ENCODE data around the gene GPR150.
A peak's percentile ranks its signal among the peaks of the same experiment; 100 is the strongest.
"Not testable (repeated sequence)": the region's sequence is repeated elsewhere in the genome, so short reads cannot be mapped to it uniquely, and the experiment has no call there.

Gene GPR150

DNA sequence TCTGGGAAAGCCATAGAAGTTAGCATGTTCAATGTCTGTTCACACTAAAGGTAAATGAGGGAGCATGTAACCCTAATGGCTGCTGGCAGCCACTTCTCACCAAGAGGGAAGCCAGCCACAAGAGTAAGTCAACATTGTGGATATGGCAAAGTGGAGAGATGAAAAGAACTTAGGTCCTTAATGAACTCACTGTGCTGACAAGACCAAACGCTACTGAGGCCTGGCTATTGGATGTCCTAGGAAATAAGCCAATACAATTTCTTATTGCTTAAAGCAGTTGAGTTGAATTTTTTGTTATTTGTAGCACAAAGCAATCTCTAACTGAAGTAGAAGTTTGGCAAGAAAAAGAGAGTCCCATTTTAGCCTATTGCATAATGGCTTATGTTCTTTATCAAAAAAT is 6.8 kb downstream of the GPR150 start:
- no peak for DNase-seq

DNA sequence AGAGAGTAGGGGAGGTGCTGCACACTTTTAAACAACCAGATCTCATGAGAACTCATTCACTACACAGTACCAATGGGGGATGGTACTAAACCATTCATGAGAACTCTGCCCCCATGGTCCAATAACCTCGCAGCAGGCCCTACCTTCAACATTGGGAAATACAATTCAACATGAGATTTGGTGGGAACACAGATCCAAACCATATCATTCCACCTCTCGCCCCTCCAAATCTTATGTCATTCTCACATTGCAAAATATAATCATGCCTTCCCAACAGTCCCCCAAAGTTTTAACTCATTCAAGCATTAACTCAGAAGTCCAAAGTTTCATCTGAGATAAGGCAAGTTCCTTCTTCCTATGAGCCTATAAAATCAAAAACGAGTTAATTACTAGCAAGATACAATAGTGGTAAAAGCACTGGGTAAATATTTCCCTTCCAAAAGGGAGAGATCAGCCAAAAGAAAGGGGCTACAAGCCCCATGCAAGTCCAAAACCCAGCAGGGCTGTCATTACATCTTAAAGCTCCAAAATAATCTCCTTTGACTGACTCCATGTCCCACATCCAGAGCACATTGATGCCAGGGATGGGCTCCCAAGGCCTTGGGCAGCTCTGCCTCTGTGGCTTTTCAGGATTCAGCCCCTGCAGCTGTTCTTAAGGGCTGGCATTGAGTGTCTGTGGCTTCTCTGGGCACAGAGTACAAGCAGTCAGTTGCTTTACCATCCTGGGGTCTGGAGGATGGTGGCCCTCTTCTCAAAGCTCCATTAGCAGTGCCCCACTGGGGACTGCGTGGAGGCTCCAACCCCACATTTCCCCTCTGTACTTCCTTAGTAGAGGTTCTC is 8.3 kb downstream of the GPR150 start:
- DNase-seq: no peak

DNA sequence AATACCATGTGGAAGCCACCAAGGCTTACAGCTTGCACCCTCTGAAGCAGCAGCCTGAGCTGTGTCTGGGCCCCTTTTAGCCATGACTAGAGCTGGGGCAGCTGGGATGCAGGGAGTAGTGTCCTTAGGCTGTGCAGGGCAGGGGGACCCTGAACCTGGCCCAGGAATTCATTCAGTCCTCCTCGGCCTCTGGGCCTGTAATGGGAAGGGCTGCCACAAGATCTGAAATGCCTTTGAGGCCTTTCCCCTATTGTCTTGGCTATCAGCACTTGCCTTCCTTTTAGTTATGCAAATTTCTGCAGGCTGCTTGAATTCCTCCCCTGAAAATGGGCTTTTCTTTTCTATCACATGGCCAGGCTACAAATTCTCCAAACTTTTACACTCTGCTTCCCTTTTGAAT is 9.0 kb downstream of the GPR150 start:
- no peak for DNase-seq

DNA sequence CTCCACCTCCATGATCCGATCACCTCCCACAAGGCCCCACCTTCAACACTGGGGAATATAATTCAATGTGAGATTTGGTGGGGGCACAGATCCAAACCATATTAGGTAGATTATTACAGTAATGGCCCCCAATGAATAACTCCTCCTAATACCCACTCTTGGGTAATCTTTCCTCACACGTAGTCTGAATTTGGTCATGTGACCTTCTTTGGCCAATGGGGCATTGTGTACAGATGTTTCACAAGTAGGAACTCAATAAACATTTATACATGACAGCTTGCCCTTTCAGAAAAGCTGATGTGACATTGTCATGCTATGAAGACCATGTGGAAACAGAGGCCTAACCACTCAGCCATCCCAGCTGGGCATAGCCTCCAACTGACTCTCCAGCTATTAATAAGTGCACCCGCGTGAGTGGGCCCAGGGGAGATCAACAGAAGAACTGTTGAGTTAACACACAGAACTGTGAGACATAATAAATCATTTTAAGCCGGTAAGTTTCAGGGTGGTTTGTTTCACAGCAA is 10.6 kb downstream of the GPR150 start:
- DNase-seq: no peak

DNA sequence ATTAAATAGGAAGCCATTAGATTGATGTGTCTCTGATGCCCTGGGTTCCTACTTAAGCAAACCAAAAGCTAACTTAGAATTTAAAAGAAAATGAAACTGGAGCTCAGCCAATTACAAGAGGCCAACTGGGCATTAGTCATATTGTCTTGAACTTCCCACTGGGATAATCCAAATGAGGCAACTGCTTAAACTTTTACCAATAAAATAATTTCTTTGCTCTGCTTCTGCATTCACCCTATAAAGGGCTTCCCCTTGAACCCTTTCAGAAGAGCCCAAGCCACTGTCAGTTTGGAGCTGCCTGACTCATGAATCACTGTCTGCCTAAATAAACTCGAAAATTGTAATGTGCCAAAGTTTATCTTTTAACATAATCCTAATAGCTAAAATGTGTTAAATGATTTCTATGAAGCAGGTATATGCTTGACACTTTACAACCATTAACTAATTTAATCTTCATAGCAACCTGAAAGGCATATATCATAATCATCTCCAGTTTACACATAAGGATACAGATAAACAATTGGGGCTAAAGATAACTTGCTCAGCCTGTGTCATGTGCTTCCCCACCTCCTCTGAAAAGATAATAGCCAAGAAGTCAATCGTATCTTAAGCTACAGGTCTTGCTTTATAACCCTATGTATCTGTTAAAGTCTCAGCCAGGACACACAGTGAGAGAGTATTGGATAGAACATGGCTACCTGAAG is 11.5 kb downstream of the GPR150 start:
- no peak for DNase-seq

DNA sequence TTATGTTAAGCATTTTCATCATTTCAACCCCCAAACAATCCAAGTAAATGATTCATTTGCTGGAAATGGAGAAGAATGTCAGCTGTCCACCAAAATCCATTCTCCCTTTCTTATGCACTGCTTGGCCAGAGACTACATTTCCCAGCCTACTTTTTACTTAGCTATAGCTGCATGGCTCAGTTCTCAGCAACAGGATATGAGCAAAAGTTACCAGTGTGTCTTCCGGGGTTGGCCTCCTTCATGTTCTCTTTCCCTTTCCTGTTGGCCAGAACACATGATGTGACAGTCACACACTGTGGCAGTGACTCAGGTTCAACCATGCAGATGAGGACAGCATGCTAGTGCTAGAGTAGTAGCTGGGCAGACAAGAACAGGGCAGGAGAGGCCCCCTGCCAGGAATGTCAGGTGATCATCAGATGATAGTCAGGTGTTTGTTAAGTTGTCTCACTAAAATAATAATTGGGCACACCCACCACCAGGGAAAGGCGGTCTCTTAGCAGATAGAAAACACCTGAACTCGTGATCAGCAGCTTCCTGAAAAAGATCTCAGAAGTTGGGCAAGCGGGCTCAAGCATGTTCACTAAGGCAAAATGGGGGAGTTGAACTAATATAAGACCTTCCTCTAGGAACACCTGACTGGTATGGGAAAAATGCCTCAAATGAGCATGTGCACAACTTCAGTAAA is 12.2 kb downstream of the GPR150 start:
- DNase-seq: peak; percentile 50 to 66

DNA sequence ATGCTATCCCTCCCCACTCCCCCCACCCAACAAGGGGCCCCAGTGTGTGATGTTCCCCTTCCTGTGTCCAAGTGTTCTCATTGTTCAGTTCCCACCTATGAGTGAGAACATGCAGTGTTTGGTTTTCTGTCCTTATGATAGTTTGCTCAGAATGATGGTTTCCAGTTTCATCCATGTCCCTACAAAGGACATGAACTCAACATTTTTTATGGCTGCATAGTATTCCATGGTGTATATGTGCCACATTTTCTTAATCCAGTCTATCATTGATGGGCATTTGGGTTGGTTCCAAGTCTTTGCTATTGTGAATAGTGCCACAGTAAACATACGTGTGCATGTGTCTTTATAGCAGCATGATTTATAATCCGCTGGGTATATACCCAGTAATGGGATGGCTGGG is 13.1 kb downstream of the GPR150 start:
- DNase-seq: not testable (repeated sequence)

DNA sequence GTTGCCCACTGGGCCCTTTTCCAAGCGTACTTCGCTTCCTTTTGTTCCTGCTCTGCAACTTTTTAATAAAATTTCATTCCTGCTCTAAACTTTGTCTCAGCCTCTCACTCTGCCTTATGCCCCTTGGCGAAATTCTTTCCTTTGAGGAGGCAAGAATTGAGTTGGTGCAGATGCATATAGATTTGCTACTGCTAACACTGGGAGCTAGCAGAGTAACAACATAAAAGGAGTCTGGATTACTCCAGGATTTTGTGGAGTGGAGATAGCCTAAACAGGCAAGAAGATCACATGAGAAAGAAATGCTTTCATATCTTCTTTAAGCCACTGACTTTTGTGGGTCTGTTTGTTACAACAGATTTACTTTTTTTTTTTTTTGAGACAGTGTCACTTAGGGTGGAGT is 13.8 kb downstream of the GPR150 start:
- no peak for DNase-seq

DNA sequence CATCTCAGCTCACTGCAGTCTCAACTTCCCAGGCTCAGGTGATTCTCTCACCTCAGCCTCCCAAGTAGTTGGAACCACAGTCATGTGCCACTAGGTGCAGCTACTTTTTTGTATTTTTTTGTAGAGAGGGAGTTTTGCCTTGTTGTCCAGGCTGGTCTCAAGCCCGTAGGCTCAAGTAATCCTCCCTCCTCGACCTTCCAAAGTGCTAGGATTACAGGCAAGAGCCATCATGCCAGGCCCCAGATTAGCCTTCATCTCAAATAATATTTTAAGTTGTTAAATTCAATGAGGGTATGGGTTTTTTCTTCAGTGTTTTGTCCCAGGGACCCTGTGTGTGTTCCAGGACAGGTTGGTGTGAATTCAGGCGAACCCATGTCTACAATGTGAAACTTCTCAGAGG is 14.2 kb downstream of the GPR150 start:
- DNase-seq: no peak

DNA sequence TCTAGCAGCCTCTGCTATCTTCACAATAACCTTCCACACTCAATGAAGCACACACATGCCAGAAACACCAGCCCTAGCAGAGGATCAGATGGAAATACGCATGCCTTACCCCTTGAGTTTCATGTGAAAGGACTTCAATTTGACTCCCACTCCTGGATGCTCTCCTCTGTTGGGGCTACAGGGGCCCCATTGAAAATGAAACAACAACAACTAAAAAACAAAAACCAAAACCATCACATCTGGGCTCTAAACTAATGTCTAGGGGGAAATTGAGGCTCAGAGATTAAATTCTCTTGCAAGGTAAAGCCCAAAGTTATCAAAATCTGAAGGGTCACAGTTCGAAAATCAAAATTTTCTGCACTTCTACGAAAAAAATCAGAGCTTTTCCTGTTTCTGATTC is 18.7 kb downstream of the GPR150 start:
- no peak for DNase-seq

DNA sequence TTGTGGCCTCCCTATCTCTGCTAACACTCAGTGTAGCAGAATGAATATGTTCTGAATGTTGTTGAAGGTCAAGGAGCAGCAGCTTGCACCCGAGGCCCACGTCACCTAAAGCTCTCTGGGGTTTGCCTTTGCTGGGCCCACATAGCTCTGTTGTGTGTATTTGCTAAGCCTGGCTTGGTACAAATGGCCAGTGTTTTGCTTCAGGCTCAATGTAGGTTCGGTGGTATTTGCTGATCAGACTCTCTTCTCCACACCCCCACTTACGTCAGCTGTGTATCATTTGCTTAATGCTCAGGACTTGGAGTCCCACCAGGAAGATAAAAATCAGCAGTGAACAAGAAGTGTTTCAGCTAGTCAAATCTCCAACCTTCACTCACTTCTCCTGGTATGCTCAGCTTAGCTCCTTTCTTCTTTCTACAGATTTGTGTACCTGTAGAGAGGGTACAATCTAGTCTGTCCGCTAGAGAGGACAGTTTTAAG is 21.9 kb downstream of the GPR150 start:
- DNase-seq: no peak

DNA sequence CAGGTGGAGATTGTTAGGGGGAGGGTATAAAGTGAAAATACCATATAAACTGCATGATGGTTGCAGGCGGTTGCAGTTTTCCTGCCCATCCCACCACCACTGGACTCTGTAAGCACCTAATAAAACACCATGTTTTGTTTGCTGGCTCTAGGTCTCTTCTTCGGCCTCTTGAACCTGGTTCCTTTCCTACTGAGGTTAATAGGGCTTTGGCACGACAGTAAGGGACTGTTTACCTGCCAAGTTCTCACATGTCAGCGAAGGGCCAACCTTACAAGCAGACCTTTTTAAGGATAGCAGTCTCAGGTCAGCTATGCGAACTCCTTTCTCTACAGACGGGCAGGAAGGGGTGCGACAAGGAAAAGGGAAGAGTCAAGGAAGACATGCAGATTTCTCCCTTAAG is 23.3 kb downstream of the GPR150 start:
- DNase-seq: no peak

DNA sequence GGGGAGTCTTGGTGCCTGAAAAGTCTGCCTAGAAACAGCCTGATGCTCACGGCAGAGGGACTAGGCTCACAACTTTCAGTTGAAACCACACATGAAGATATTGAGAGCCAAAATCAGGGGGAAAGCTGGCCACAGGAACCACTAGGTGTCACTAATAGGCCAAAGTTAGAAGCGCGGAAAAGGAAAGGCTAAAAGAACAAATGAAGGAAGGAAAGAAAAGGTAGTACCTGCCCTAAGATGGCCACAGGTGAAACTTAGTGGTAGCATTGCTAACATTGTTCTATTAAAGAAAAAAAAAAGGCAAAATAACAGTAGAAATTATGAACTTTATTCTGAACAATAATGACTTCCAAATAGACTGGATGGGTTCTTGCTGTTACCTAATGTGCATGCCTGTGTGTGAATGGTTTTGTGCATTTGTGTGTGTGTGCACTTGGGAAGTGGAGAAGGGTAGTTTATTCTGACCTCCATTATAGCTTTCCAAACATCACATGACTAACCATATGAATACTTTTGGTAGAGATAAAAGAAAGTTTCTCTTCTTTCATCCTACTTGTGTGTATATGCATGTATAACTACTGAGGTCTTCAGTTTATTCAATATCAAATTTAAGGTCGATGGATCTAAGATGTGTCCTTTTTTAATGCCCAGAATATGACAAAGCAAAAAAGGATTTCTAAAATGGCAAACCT is 24.6 kb downstream of the GPR150 start:
- peak in 1 of 2 experiments; percentile 79 for DNase-seq

DNA sequence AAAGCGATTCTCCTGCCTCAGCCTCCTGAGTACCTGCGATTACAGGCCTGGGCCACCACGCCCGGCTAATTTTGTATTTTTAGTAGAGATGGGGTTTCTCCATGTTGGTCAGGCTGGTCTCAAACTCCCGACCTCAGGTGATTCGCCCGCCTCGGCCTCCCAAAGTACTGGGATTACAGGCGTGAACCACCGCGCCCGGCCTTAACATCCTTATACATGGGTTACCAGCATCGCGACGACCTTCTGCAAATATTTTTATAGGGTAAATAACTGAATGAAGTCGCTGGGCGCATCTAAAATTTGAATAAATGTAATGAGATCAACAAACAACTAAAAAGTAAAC is 26.3 kb downstream of the GPR150 start:
- not testable (repeated sequence) for DNase-seq

DNA sequence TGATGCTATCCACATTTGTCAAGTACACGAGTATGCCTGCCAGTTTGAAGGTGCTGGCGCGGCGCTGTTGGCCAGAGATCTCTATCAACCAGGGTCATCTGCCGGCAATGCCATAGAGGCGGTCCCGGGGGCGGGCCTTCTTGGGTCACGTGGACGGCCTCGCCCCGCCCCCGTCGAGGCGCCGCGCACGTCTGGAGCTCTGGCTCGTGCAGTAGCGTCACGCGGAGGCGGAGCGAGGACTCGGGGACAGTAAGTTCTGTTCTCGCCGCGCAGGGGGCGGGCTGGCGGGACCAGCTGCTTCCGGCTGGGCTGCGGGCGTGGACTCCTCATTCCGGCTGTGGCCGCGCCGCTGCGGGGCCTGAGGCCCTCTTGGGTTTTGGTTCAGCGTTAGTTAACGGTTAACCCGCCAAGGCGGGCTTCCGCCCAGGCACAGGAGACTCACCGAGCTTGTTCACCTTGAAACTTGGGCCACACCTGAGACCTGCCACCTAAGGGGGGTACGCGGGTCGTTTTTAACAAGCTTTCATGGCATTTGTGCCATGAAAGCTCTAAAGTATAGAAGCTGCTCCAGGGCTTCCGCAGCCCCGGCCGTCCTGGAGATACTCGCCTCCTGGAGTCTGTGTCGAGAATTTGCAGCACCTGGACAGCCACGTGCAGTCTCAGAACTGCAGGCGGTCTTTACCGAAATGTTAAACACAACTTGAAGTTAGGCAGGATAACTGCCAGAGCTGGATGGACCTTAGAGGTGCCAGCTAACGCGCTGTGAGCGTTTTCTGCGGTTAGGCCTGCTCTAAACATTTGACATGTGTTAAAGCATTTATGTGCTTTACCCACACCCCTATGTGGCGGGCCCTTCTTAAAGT is 26.9 kb downstream of the GPR150 start, which contains the start of gene RFESD:
Gene RFESD (plus strand): TSS at position 209 of the 863 bp plus-strand sequence. CDS start 5,495 bp downstream, outside the sequence.
- DNase-seq: peak; percentile 94 to 96

DNA sequence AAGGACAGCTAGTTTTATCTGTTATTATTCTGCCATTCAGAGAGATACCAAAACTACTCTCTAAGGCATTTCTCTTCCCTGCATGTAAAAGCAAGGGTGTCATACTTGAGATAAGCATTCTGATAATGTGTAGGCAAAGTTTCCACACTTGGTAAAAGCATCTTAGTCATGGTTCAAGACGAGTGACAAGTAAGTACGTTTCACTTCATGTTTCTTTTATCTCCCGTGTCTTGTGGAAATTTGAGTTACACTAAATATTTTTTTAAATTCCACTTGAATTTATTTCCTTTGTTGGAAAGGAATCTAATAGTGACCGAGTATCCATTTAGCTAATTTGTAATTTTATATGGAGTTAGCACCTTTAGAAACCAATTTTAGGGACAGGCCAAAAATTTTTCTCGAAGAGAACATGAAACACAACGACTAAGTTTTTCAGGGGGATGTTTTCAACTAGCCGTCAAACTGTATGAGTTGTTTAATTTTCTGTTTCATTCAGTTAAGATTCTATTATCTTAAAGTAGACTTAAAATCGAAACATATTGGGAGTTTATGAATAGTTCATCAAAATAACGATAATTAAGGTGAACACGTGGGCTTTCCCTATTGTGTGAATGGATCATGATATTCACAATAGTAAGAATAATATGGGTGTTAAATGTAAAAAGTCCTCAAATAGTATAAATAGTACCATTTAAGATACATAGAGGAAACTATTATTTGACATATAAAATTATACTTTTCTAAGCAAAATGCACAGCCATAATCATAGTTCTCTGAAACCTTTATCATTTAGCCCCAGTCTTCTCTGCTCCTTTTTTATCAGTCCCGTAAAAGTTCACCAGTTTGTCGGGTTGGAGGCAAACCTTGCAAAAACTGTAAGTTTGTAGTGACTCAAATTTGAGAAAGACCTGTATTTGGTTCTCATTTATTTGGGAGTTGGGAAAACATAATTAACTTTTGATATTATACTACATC is 28.3 kb downstream of the GPR150 start:
- no peak for DNase-seq

DNA sequence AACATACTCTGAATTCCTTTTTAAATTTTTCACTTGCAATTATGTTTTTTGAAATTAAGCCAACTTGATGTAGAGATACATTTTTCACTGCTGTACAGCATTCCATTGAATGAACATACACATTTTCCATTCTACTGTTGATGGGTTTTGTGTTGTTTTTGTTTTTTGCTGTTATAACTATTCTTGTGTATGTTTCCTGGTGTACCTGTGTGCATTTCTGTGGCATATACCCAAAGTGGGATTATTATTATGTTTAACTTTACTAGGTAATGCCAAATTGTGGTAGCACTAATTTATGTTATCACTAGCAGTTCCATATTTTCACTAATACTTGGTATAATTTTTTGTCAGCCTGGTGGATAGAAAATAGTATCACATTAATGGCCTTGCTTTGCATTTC is 29.4 kb downstream of the GPR150 start:
- no peak for DNase-seq

DNA sequence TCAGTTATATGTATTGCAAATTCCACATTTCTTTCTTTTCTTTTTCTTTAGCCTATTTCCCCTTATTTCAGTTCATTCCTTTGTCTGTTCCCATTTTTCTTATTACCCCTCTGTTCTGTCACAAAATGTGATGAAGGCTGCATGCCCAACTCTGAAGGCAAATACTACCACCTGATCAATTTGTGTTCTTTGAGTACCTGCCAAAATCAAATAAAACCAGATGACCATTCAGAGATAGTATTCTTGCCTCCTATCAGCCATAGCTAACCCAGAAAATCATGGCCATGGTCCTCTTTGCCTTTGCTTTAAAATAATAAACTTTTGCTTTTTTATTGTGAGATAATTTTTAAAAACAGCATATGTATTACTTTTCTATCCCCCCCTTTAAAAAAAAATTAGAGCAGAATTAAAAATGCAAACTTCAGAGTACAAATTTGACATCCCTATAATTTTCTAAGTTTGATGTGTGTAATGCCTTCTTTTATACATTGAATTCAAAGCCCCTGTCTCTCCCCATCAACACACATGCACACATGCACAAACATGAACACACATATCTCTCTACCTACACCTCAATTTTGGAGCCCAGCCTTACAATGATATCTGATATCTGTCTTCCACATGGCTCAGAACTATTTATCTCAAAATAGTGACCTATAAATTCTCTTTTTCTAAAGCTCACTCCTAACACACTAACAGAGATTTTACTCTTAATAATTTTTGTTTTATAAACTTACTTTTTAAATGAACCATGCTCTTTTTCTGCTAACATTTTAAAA is 30.1 kb downstream of the GPR150 start:
- no peak for DNase-seq

DNA sequence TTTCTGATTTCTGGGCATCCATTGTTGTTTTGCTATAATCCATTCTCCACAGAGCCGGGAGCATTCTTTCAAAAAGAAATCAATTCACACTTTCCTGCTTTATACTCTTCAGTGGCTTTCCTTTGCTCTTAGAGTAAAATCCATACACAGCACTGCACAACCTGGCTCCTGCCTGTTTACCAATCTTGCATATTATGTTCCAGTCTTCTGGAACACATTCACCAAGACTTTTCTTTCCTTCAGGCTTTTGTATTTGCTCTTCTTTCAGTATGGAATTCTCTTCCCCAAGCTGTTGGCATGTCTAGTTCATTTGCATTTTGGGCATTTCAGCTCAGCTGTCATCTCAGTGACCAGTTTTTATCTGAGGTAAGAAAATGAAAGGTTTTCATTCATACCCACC is 33.0 kb downstream of the GPR150 start:
- DNase-seq: no peak

DNA sequence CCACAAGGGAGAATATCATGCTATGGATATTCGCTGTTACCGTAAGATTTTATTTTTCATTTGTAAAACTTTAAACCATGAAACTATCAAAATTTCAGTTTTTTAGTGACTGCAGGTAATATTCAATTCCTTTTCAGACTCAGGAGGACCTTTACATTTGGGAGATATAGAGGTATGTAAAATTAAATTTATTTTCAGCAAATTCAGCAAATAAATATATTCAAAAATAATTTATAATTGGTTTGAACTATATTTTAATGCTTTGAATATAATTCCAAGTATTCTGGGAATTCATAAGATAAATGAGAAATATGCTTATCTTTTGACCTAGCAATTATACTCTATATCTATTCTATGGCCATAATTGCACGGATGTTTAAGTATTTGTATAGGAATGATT is 34.3 kb downstream of the GPR150 start:
- DNase-seq: no peak

All from SW 1271 (cell line).